Fibroblast of lung (primary cell): ENCODE results near the gene MFAP4. TPM values are rescaled to one million over a fixed set of nuclear protein-coding genes. Genes with fewer than 3 reads are reported as not detected.

ENCODE experiments used
- DNase-seq, 2 donors: peaks; one replicate each; pipeline versions ENCODE4 v3.0.0 to v3.0.0-alpha.2; 2010; ENCODE audit warnings: low read depth in 2 of 2
- H2AFZ ChIP-seq: 2 replicates; pipeline ENCODE4 v1.5.1; 2012; ENCODE audit warnings: low read length, control low read depth, inconsistent platforms
- H3K27ac ChIP-seq: 2 replicates; pipeline ENCODE4 v1.5.1; 2011; ENCODE audit warnings: low read length, control low read depth; ENCODE audit not compliant: insufficient read depth
- H3K27me3 ChIP-seq: 2 replicates; pipeline ENCODE4 v1.5.1; 2011; ENCODE audit warnings: mild to moderate bottlenecking, low read length; ENCODE audit not compliant: control insufficient read depth, insufficient read depth
- H3K36me3 ChIP-seq: 2 replicates; pipeline ENCODE4 v1.5.1; 2011; ENCODE audit warnings: low read length; ENCODE audit not compliant: control insufficient read depth, insufficient read depth
- H3K4me1 ChIP-seq: 2 replicates; pipeline ENCODE4 v1.5.1; 2011; ENCODE audit warnings: low read length; ENCODE audit not compliant: control insufficient read depth, insufficient read depth; ENCODE audit errors: extremely low read depth
- H3K4me2 ChIP-seq: 2 replicates; pipeline ENCODE4 v1.5.1; 2011; ENCODE audit warnings: low read length, control low read depth; ENCODE audit not compliant: insufficient read depth; ENCODE audit errors: extremely low read depth
- H3K4me3 ChIP-seq, 4 experiments: fragments of 200-600 bp in 1 of 4; sonication (generic) in 1 of 4; replicated peaks in 1 of 4; 2 replicates each; pipeline ENCODE4 v1.5.1; 2011 to 2016; ENCODE audit warnings: low read length in 4 of 4, low read depth in 3 of 4, mild to moderate bottlenecking in 3 of 4, control low read depth in 2 of 4, inconsistent platforms in 1 of 4, mixed read lengths in 1 of 4; ENCODE audit not compliant: insufficient read depth in 1 of 4; ENCODE audit errors: control extremely low read depth in 1 of 4
- H3K79me2 ChIP-seq: 2 replicates; pipeline ENCODE4 v1.5.1; 2012; ENCODE audit warnings: mild to moderate bottlenecking, low read length, inconsistent platforms; ENCODE audit not compliant: control insufficient read depth, insufficient read depth
- H3K9ac ChIP-seq: 2 replicates; pipeline ENCODE4 v1.5.1; 2011; ENCODE audit warnings: mild to moderate bottlenecking, low read length, control low read depth; ENCODE audit not compliant: insufficient read depth
- H3K9me3 ChIP-seq: 2 replicates; pipeline ENCODE4 v1.5.1; 2012; ENCODE audit warnings: low read depth, low read length; ENCODE audit not compliant: control insufficient read depth, insufficient read depth
- H4K20me1 ChIP-seq: 2 replicates; pipeline ENCODE4 v1.5.1; 2011; ENCODE audit warnings: low read length; ENCODE audit not compliant: control insufficient read depth, insufficient read depth; ENCODE audit errors: extremely low read depth
- CTCF ChIP-seq, 2 donors: IDR thresholded peaks in 1 of 2; conservative IDR thresholded peaks in 1 of 2; 1 replicate in 1 of 2; 2 replicates in 1 of 2; pipeline ENCODE4 v1.5.1; 2011 to 2012; ENCODE audit warnings: low read length in 2 of 2, control low read depth in 1 of 2, inconsistent platforms in 1 of 2, low read depth in 1 of 2, mild to moderate bottlenecking in 1 of 2
- EZH2 ChIP-seq: IDR thresholded peaks from 2 replicates; pipeline ENCODE4 v1.5.1; 2012; ENCODE audit warnings: low read length, control low read depth, mild to moderate bottlenecking; ENCODE audit errors: missing control alignments
- polyA plus RNA-seq, 2 donors: library from polyadenylated mRNA; depleted of rRNA in 1 of 2; stranded (reverse) in 1 of 2; unstranded in 1 of 2; fragments of >200 nt; gene quantifications; 2 replicates each; pipeline ENCODE4 v1.2.1, GENCODE V29; 2011 to 2012; ENCODE audit warnings: missing spikeins in 1 of 2
- total RNA-seq: library from RNA; depleted of rRNA; stranded (reverse); fragments of >200 nt; gene quantifications from 2 replicates; pipeline ENCODE4 v1.2.1, GENCODE V29; 2014

The MFAP4 gene
- total and polyA plus RNA-seq, 2 donors (not counting 1 experiment from before 2014, with no cell fraction given): 53.3 to 81.3 TPM

DNA sequence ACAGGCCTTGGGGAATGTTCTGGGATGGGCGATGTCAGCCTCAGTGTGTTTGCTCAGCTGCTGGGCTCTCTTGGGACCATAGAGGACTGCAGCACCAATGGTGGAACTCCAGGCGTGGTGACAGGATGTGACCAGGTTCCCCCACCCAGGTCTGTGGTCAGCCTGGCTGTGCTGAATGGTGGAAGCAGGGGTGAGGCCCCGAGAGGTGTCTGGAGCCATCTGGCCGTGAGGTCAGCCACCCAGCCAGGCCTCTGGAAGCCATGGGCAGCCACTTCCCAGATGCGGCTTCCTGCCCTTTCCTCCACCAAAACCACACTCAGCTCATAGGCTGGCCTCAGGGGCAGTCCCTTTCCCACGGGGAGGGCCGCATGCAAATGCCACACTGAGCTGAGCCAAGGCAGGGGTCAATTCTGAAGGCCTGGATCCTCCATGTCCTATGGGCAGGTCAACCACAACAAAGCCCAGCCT, 16.5 kb downstream of the MFAP4 start:
- Histone ChIP-seq H3K79me2 (no peaks in the 10 kb centered on the region), H3K9ac (no peak overlapping the region), H2AFZ (no peak overlapping the region), H3K36me3 (no peaks in the 10 kb centered on the region), H3K4me3 (no peak overlapping the region), H3K4me2 (no peak overlapping the region), H3K9me3 (no peaks in the 10 kb centered on the region), H3K27me3 (no peaks in the 10 kb centered on the region), H4K20me1 (no peaks in the 10 kb centered on the region), H3K27ac (no peak overlapping the region), H3K4me1 (peaks cover 5% of the 10 kb centered on the region)
- no peak for DNase-seq
- TF ChIP-seq CTCF (conservative IDR thresholded peaks at IDR 0.05 in 1 of 2, IDR thresholded peaks at IDR 0.05 in 1 of 2; ENCODE audit: low read depth in 1 of 2, low read length in 2 of 2): no peak
- TF ChIP-seq EZH2: no peak

GRCh38 chr17:19369846-19370492, 17.0 kb downstream of the MFAP4 start:
- Histone ChIP-seq H4K20me1 (no peaks in the 10 kb centered on the region), H3K27me3 (no peaks in the 10 kb centered on the region), H3K36me3 (no peaks in the 10 kb centered on the region), H3K27ac (no peak overlapping the region), H3K9ac (no peak overlapping the region), H2AFZ (no peak overlapping the region), H3K4me2 (no peak overlapping the region), H3K9me3 (no peaks in the 10 kb centered on the region), H3K4me3 (no peak overlapping the region), H3K4me1 (peaks cover 5% of the 10 kb centered on the region), H3K79me2 (no peaks in the 10 kb centered on the region)
- TF ChIP-seq CTCF (conservative IDR thresholded peaks at IDR 0.05 in 1 of 2, IDR thresholded peaks at IDR 0.05 in 1 of 2; ENCODE audit: low read depth in 1 of 2, low read length in 2 of 2): no peak
- TF ChIP-seq EZH2: no peak
- DNase-seq: no peak

- Histone ChIP-seq H2AFZ (no peak overlapping the region), H3K4me3 (no peak overlapping the region), H3K4me1 (peaks cover 5% of the 10 kb centered on the region), H3K9me3 (no peaks in the 10 kb centered on the region), H3K4me2 (no peak overlapping the region), H3K79me2 (no peaks in the 10 kb centered on the region), H3K27me3 (no peaks in the 10 kb centered on the region), H3K9ac (no peak overlapping the region), H4K20me1 (no peaks in the 10 kb centered on the region), H3K36me3 (no peaks in the 10 kb centered on the region), H3K27ac (no peak overlapping the region)
- TF ChIP-seq CTCF (conservative IDR thresholded peaks at IDR 0.05 in 1 of 2, IDR thresholded peaks at IDR 0.05 in 1 of 2; ENCODE audit: low read depth in 1 of 2, low read length in 2 of 2): no peak
- TF ChIP-seq EZH2: no peak
- no peak for DNase-seq
Observed at GRCh38 chr17:19369107-19369778, 17.7 kb downstream of the MFAP4 start.
